Stimulated activated effector memory CD8-positive, alpha-beta T cell treated with anti-CD3 and anti-CD28 coated beads, Interleukin-12 subunit alpha, Interleukin-12 subunit beta, amount 100 ng/mL, for 72 hours (primary cell): ENCODE measurements around the gene SEL1L2.

Source experiments
- ATAC-seq: fragments of 150-1000 bp; cut with Tn5 transposase; 2 replicates; pipeline ENCODE4 v1.10.0; 2021
- DNase-seq, 2 donors: peaks; one replicate each; pipeline ENCODE4 v3.0.0; 2021 to 2022; ENCODE audit warnings: low spot score in 2 of 2
- H3K27ac Mint-ChIP-seq: one replicate; pipeline ENCODE4 v1.8.0; 2022; ENCODE audit warnings: mild to moderate bottlenecking, mixed read lengths
- H3K36me3 Mint-ChIP-seq: one replicate; pipeline ENCODE4 v1.8.0; 2022; ENCODE audit warnings: mild to moderate bottlenecking, mixed read lengths
- H3K4me1 Mint-ChIP-seq: one replicate; pipeline ENCODE4 v1.8.0; 2022; ENCODE audit warnings: mixed read lengths
- H3K4me3 Mint-ChIP-seq: one replicate; pipeline ENCODE4 v1.8.0; 2022; ENCODE audit warnings: mild to moderate bottlenecking, mixed read lengths
- H3K9me3 Mint-ChIP-seq: one replicate; pipeline ENCODE4 v1.8.0; 2022; ENCODE audit warnings: mixed read lengths

Gene SEL1L2

DNA sequence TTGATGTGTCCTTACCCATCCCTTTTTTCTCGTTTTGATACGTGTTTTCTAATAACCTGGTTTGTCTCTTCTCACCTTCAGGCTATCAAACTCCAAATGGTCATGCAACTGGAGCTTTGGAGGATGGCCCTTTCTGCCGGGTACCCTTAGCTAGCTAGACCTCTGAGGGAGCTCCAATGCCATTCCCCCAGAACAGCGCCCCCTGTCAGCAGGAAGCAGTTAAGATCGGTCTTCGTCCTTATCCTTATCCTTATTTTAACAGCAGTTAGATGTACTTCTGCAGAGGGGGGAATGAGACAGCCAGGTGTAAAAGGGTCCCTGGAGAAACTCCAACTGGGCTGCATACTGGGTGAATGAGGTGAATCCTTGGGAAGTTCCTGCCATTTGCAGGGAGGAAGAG, 37.2 kb downstream of the SEL1L2 start:
- H3K27ac Mint-ChIP-seq: no peak overlapping the region
- no peak overlapping the region for H3K4me3 Mint-ChIP-seq
- H3K9me3 Mint-ChIP-seq: peaks cover 6% of the 10 kb centered on the region
- no peaks in the 10 kb centered on the region for H3K4me1 Mint-ChIP-seq
- H3K36me3 Mint-ChIP-seq: no peaks in the 10 kb centered on the region
- no peak for ATAC-seq
- no peak for DNase-seq

DNA sequence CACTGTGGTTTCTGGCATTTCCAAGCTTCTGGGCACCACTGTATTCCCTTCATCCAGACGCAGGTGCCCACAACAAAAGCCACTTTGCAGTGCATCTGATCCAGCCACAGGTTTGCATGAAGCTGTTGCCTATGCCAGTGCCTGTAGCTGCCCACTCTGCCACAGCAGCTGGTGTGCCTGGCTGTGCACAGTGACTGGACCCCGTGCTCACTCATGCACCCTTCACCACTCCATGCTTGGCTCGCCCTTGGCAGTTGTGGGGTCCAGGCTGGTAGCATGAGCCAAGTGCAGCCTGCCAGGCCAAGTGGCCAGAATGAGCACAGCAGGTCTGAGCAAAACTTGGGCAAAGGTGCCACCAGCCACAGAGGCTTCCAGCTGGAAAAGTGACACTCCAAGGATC, 42.7 kb downstream of the SEL1L2 start:
- DNase-seq (no peak), ATAC-seq (no peak)
- Mint-ChIP-seq H3K27ac (no peak overlapping the region), H3K4me1 (no peaks in the 10 kb centered on the region), H3K36me3 (no peaks in the 10 kb centered on the region), H3K4me3 (no peak overlapping the region), H3K9me3 (peaks cover 13% of the 10 kb centered on the region)

DNA sequence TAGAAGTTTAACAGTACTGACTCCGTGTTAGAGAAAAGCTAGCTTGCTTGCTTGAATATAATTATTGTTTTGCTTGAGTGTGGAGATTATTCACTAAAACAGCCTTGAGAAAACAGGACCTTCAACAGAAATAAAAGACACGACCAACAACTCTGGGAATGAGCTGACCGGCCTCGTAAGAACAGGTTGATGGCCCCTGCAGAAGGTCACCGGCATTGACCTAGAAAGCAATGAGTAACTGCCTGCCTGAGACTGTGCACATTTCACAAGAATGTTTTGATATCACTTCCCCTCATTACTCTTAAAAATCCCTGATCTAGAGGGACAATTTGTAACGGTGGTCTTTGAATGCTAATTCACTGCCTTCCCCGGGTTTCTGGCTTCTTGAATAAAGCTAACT, 49.4 kb downstream of the SEL1L2 start:
- Mint-ChIP-seq H3K27ac (no peak overlapping the region), H3K4me1 (no peaks in the 10 kb centered on the region), H3K9me3 (peaks cover 10% of the 10 kb centered on the region), H3K4me3 (no peak overlapping the region), H3K36me3 (no peaks in the 10 kb centered on the region)
- ATAC-seq (no peak), DNase-seq (no peak)

DNA sequence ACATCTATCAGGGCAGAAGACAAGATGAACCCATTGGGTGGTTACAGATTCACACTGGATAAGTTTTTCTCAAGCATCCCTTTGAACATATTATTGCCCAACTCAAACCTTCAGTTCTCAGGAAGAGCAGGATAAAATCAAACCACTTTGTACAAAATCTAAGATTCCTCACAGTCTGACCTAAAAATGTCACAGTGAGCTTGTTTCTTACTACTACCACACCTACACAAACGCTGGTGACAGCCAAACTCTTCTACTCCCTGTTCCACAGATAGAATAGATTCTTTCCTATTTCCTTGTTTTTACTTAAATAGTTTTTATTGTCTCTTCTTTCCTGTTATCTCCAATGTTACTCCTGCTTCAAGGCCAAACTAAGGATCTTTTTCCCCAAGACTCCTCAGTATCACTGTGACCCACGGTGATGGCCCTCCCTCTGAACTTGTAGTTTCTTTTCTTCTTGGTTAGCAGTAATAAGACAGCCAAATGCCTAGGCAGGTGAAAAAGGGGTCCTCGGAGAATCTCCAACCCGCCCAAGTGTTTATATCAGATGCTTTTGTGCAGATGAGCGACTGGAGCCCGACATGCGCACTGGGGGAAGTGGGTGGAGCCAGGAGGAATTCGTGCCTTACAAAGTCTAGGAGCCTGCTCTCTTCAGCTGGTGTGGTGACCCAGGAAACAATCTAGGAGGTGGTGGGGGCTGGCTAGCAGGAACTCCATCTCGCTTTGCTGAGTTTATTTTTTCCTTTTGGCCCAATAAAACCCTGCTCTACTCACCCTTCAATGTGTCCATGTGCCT, 53.4 kb downstream of the SEL1L2 start:
- no peak for DNase-seq
- Mint-ChIP-seq H3K4me1 (no peaks in the 10 kb centered on the region), H3K9me3 (peaks cover 10% of the 10 kb centered on the region), H3K36me3 (no peaks in the 10 kb centered on the region), H3K27ac (no peak overlapping the region), H3K4me3 (no peak overlapping the region)
- no peak for ATAC-seq

DNA sequence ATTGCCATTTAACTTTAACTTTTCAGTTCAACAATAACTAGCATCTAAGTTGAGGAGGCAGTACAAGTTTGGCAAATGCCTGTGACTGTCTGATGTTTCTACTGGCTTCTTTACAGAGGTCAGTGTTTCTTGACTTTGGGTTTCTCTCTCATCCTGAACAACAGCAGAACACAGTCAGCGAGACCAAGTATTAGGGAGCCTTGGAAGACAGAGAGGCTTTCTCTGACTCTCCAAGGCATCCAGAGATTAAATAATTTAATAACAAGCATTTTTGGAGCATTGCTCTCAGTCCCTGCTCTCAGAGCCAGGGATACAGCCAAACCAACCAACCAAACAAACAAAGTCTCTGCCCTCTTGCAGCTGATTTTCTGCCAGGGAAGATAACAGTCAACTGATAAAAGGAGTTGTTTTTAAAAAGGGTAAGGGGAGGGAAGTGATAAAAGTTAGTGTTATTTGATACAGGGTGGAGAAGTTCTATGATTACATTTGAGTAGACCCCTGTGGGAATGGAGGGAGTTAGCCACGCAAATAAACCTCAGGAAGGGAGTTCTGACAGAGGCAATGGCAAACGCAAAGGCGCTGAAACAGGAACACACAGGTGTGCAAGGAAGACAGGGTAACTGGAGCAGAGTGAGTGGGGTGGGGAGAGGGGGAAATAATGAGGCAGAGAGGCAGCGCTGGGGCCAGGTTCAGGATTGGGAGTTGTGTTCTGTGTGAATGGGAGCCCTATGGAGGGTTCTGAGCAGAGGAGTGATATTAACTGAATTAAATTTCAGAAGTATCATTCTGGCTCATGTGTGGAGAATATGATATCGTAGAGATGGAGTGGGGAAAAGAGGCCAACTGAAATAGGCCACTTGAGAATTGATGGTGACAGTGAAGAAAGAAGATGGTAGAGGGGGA, 55.2 kb downstream of the SEL1L2 start:
- DNase-seq (no peak), ATAC-seq (no peak)
- H3K9me3 Mint-ChIP-seq: peaks cover 13% of the 10 kb centered on the region
- no peaks in the 10 kb centered on the region for H3K36me3 Mint-ChIP-seq
- H3K4me1 Mint-ChIP-seq: no peaks in the 10 kb centered on the region
- no peak overlapping the region for H3K27ac Mint-ChIP-seq
- H3K4me3 Mint-ChIP-seq: no peak overlapping the region

DNA sequence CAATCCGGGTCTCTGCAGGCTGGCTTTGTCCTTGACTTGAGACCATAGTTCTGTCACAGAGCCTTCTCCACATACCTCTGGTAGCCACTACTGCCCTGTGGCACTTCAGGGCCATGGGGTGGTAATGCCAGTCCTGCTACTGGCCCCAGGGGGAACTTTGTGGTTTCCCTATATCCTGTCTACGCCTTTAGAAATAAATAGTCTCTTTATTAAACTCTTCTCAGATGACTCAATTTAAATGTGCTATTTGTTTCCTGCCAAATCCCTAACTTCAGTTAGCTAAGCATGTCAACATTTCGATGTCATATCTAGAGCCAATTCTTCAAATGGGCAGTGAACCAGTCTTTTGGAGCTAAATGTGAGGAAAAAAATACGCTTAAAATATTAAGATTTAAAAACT, 60.1 kb downstream of the SEL1L2 start:
- no peak for ATAC-seq
- peaks cover 5% of the 10 kb centered on the region for H3K9me3 Mint-ChIP-seq
- no peaks in the 10 kb centered on the region for H3K4me1 Mint-ChIP-seq
- no peaks in the 10 kb centered on the region for H3K36me3 Mint-ChIP-seq
- DNase-seq: no peak
- H3K4me3 Mint-ChIP-seq: no peak overlapping the region
- H3K27ac Mint-ChIP-seq: no peak overlapping the region

DNA sequence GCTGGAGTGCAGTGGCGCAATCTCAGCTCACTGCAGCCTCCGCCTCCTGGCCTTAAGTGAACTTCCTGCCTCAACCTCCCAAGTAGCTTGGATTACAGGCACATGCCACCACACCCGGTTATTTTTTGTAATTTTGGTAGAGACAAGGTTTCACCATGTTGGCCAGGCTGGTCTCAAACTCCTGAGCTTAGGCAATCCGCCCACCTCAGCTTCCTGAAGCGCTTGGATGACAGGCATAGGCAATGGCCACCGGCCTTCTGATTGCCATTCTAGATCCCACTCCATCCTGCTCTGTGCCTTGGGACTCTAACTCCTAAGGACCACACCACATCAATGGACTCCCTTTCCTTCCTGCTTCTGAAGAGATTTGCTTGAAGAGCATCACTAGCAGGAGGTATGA, 60.6 kb downstream of the SEL1L2 start:
- DNase-seq (no peak), ATAC-seq (no peak)
- no peaks in the 10 kb centered on the region for H3K4me1 Mint-ChIP-seq
- H3K4me3 Mint-ChIP-seq: no peak overlapping the region
- H3K27ac Mint-ChIP-seq: no peak overlapping the region
- H3K36me3 Mint-ChIP-seq: no peaks in the 10 kb centered on the region
- peaks cover 3% of the 10 kb centered on the region for H3K9me3 Mint-ChIP-seq

DNA sequence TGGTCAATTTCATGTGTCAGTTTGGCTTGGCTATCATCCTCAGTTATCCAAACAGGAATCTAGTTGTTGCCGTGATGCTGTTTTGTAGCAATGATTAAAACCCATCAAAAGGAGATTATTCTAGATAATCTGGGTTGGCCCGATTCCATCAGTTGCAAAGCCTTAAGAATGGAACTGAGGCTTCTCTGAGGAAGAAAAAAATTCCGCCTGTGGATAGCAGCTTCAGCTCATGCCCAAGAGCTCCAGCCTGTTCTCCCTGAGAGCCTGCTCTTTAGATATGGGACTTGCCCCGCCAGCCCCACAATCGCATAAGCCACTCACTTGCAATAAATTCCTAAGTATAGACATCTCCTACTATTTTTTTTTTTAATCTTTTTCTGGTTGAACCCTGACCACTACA, 61.5 kb downstream of the SEL1L2 start:
- no peak for ATAC-seq
- Mint-ChIP-seq H3K36me3 (no peaks in the 10 kb centered on the region), H3K4me3 (no peak overlapping the region), H3K27ac (no peak overlapping the region), H3K4me1 (no peaks in the 10 kb centered on the region), H3K9me3 (peaks cover 3% of the 10 kb centered on the region)
- no peak for DNase-seq

DNA sequence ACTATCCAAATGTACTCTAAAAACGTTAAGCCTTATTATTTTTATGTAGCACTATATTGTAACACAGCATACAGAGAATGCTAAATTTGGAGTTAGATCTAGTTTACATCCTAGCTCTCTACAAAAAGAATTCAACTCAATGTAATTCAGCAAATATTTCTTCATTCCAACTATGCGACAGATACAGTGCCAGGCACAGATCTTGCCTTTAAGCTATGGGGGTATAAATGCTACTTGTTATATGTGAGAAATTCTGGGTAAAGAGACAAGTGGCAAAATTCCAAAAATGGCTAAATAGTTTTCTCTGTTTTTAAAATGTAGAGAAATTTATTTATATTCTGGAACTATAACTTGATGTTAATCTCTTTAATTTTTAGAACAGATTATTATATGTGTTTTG, 63.2 kb downstream of the SEL1L2 start:
- ATAC-seq: no peak
- Mint-ChIP-seq H3K4me3 (no peak overlapping the region), H3K27ac (no peak overlapping the region)

DNA sequence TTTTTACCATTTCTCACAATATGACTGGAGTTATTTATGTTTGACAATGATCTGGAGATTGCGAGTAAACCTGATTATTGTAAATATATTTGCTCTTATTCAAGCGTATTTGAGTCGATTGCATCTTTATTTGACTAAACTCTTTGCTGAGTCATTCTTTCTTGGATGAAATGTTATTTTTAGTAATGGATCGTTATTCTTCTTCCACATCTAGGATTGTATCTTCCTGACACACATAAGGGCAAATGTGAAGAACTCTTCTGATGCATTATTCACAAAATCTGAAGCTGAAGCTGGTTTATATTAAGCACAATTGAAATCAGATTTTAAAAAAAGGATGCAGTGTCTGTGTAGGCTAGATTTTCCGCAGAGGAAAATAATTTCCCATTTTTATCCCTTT, 68.2 kb downstream of the SEL1L2 start:
- no peak overlapping the region for H3K4me3 Mint-ChIP-seq
- H3K9me3 Mint-ChIP-seq: no peaks in the 10 kb centered on the region
- no peak for ATAC-seq
- H3K27ac Mint-ChIP-seq: no peak overlapping the region
- no peaks in the 10 kb centered on the region for H3K36me3 Mint-ChIP-seq
- DNase-seq: no peak
- H3K4me1 Mint-ChIP-seq: no peaks in the 10 kb centered on the region

More for the DNA sequence above, 63.2 kb downstream of the SEL1L2 start:
- Mint-ChIP-seq H3K4me1 (no peaks in the 10 kb centered on the region), H3K9me3 (peaks cover 3% of the 10 kb centered on the region), H3K36me3 (no peaks in the 10 kb centered on the region)
- DNase-seq: no peak

DNA sequence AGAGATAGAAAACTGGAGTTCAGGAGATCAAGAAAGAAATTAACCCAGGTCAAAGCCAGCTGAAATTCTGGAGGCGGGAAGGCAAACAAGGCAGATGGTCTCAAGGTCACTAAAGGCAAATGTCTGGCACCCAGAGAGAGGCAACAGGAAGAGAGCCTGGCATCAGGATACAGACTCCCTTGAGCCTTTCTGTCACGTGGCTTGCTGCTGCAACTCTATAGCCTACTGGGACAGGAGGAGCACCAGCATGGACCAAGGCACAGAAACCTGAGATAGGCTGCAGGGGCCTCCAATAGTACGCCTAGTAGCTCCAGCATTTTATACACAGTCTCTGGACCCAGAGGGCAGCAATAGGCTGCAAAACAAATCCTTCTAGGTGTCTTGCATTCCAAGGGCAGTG, 75.1 kb downstream of the SEL1L2 start:
- no peak overlapping the region for H3K4me3 Mint-ChIP-seq
- no peaks in the 10 kb centered on the region for H3K9me3 Mint-ChIP-seq
- no peak for ATAC-seq

DNA sequence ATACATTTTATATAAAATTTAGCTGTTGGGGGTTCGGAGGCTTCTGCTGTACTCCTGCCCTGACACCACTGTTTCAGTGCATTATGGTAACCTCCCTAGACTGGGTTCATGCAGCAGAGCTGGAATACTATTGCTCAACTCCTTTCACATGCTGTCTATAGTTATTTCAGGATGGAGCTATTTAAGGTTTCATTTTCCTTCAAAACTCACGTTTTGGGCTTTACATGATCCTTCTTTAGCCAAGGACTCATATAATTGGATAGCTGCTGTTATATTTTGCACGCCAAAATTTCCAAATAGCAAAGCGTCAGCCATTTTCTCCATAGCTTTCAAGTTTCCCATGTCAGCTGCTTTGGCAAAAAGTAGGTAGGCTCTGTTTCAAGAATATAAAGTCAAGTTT, 76.8 kb downstream of the SEL1L2 start:
- DNase-seq: no peak
- Mint-ChIP-seq H3K27ac (no peak overlapping the region), H3K36me3 (no peaks in the 10 kb centered on the region), H3K4me3 (no peak overlapping the region), H3K9me3 (no peaks in the 10 kb centered on the region), H3K4me1 (no peaks in the 10 kb centered on the region)
- no peak for ATAC-seq

More for the DNA sequence above, 75.1 kb downstream of the SEL1L2 start:
- H3K4me1 Mint-ChIP-seq: no peaks in the 10 kb centered on the region
- H3K36me3 Mint-ChIP-seq: no peaks in the 10 kb centered on the region
- H3K27ac Mint-ChIP-seq: no peak overlapping the region
- DNase-seq: no peak

DNA sequence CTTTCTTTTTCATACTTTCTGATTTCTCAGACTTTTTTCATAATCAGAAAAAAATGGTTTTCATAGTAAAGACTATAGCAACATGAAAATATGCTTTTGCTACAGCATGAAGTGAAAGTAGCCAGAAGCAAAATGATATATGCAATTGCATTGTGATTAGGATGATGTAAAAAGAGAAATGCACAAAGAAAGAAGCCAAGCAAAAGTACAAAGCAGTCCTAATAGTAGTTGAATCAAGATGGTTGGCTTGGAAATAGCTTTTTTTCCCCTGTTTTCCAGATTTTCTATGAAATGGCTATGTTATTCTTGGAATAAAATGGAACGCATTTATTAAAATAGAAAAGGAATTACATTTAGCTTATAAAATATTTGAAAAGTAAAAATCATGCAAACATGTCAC, 77.3 kb downstream of the SEL1L2 start:
- Mint-ChIP-seq H3K36me3 (no peaks in the 10 kb centered on the region), H3K4me1 (no peaks in the 10 kb centered on the region), H3K4me3 (no peak overlapping the region), H3K27ac (no peak overlapping the region), H3K9me3 (no peaks in the 10 kb centered on the region)
- ATAC-seq: no peak
- DNase-seq: no peak

DNA sequence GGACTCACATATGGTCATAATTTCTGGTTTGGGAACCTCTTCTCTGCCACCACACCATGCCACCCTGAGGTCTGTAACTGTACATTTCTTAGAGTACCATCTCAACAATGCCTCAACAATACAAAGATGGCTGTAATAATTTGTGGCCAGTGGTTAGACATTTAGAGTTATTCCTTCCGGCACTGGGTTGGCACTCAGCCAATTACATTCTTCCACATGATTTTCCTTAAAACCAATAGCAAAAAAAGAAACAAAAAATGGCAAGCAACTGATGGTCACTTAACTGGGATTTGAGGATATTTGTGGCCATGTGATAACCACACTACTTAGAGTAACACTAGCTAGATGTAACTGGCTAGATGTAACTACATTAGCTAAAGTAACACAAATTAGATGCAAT, 79.9 kb downstream of the SEL1L2 start:
- H3K9me3 Mint-ChIP-seq: no peaks in the 10 kb centered on the region
- H3K4me3 Mint-ChIP-seq: no peak overlapping the region
- H3K27ac Mint-ChIP-seq: no peak overlapping the region
- ATAC-seq (no peak), DNase-seq (no peak)
- H3K36me3 Mint-ChIP-seq: no peaks in the 10 kb centered on the region
- H3K4me1 Mint-ChIP-seq: no peaks in the 10 kb centered on the region

DNA sequence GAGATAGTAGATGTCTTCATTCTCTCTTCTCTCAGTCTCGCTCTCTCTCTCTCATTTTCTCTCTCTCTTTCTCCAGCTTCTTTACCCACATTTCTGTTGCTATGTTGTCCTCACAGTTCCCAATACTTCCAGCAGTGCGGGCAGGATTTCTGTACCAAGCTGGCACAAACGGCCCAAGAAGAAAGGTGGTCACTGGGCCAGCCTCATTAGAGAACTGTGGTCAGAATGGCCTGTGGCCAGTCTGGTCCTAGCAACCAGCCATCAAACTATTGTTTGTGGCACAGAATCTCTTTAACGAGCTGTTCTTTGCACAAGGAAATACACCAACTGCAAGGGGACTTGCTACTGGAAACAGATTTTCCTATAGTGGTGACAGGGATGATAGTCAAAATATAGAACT, 81.3 kb downstream of the SEL1L2 start:
- DNase-seq (no peak), ATAC-seq (no peak)
- Mint-ChIP-seq H3K27ac (no peak overlapping the region), H3K4me1 (no peaks in the 10 kb centered on the region), H3K4me3 (no peak overlapping the region), H3K36me3 (no peaks in the 10 kb centered on the region), H3K9me3 (no peaks in the 10 kb centered on the region)

DNA sequence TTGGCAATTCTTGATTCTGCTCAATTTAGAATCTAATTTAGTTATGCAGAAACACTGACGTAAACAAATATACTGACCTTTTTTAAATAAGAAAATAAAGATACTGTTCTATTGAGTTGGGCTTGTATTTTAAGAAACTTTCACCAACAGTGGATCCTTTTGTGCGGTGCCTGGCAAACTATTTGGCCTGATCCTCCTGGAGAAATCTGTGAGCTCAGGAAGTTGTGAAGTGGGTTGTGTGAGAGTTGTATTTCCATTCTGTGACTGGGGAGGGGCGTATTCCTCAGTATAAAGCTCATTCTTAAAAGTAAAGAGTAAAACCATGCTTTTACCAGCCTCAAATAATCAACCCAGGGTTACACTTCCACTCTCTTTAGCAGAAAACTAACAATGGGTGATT, 85.6 kb downstream of the SEL1L2 start:
- no peak overlapping the region for H3K27ac Mint-ChIP-seq
- H3K9me3 Mint-ChIP-seq: no peaks in the 10 kb centered on the region
- DNase-seq (no peak), ATAC-seq (no peak)
- H3K4me1 Mint-ChIP-seq: no peaks in the 10 kb centered on the region
- no peaks in the 10 kb centered on the region for H3K36me3 Mint-ChIP-seq
- H3K4me3 Mint-ChIP-seq: no peak overlapping the region
